Stimulated activated CD4-positive, alpha-beta T cell treated with anti-CD3 and anti-CD28 coated beads, Interleukin-12 subunit alpha, Interleukin-12 subunit beta, amount 100 ng/mL, for 24 hours (primary cell): ENCODE data around the gene NOXA1.
A peak's percentile ranks its signal among the peaks of the same experiment; 100 is the strongest.
"Not testable (repeated sequence)": the region's sequence is repeated elsewhere in the genome, so short reads cannot be mapped to it uniquely, and the experiment has no call there.

Experiments used
- DNase-seq, 2 experiments: peaks; one replicate each; pipeline ENCODE4 v3.0.0-alpha.2; 2020; ENCODE audit warnings: low read depth in 2 of 2

NOXA1 gene

DNA sequence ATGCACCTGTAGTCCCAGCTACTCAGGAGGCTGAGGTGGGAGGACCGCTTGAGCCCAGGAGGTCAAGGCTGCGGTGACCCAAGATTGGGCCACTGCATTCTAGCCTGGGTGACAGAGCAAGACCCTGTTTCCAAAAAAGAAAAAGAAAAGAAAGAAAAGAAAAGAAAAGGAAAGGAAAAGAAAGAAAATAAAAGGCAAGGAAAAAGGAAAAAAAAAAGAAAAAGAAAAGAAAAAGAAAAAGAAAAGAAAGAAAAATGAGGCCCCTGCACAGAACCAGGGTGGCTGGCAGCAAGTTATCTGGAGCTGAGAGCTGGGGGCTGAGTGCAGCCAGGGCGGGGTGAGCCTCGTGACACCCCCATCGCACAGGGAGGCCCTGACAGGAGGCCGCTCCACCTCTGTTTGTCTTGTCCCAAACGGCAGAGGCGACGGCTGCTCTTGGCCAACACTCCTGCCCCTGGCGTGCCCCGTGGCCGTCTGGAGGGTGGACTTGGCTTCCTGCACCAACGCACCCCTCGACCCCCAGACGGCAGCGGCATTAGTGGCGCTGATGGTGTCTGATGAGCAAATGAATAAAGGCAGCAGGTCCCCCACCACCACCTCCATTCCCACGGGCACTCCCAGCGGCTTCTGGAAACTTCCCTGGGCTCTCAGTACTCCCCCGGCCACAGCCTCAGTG, 17.0 kb upstream of the NOXA1 start:
- DNase-seq = no peak

DNA sequence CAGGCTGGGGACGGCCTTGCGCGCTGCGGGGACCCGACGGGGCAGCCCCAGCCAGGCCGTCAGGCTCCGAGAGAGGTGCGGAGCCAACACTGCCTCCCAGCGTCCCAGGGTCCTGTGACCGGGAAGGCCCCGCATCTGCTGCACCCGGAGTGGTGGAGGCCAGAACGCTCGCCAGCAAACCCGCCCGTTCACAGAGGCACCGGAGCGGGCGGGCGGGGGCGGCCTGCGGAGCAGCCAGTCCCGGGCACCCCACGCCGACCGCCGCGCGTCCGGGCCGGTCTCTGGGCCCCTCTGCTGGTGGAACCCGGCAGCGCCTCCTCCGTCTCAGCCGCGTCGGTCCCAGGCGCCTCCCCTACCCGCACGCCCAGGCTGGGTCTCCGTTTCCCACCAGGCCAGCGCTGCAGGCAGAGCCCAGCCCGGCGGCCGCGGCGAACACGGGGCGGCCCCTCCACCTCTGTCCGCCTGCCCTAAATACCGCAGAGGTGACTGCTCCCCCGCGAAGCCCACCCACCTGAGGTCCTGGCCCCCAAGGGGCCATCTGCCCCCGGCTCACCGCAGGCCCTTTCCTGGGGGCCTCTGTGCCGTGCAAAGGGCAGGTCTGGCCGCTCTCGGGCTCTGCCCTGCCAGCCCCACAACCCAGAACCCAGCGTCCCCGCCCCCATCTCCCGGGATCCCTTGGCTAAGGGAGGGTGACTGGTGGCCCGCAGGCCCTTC, 16.2 kb upstream of the NOXA1 start:
- peak in 1 of 2 experiments; percentile 56 for DNase-seq

DNA sequence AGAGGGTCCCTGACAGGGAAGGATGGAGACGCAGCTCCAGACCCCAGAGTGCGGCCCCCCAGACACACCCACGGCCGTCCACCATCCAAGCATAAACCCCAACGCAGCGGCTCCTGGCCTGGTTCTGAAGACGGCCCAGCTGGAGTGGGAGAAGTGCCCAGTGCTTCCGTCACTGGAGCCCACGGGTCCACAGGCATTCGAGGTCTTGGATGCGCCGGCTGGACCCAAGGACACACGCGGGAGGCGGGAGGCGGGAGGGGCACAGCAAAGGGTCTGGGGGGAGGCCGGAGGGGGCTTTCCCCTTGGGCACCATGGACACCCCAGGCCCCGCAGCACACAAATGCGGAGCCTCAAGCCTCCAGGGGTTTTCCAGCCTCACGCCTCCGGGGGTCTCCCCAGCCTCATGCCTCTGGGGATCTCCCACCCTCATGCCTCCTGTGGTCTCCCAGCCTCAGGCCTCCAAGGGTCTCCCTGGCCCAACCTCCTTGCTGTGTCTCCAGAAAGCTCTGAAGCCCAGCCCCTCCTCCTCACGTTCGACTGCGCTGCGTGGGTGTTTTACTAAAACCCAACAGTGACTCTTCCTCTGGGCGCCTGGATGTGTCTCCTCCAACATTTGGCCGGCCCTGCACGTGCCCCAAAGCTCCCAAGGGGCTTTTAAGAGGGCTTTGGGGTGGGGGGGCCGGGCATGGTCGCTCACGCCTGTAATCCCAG, 15.4 kb upstream of the NOXA1 start:
- DNase-seq = no peak

DNA sequence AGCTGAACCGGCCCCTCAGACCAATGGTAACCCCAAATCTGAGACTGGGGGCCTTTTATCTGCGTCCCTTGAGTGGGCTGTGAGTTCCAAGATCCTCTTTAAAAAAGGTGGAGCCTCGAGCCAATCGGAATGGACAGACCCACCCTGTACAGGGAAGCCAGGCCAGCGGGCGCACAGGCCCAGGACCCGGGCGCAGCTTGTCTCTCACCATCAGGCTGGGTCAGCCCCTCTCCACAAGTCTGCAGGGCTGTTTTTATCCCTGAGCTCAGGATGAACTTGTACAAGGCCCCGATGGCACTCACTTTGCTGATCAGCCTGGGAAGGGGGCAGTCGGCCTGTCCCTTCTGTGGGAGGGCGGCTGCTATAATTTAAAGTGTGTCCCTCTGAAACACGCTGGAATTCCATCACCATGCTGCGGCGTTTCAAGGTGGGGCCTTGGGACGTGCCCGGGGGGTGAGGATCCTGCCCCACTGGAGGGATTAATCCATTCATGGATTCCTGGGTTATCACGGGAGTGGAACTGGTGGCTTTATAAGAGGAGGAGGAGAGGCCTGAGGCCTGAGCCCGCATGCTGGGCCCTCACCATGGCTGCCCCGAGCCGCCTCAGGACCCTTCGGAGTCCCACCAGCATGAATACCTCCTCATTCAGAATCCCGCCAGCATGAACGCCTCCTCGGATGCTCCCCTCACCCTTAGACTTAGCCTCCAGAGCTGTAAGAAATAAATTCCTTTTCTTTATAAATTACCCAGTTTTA, 14.4 kb upstream of the NOXA1 start:
- DNase-seq = no peak

DNA sequence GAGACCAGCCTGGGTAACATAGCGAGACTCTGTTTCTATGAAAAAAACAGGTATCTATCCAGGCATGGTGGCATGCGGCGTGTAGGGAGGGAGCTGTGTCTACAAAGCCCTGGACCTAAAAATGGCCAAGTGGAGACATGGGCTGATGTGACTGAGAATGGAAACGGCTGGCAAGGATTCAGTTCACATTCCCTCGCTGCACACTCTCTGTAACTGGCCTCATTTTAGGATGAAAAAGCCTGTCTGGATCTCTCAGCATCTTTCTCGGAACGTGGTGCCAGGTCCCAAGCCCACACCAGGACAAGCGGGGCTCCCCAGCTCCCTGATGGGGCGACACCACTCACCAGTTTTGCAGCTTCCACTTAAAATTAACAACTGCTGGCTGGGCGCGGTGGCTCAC, 13.7 kb upstream of the NOXA1 start:
- DNase-seq = no peak

DNA sequence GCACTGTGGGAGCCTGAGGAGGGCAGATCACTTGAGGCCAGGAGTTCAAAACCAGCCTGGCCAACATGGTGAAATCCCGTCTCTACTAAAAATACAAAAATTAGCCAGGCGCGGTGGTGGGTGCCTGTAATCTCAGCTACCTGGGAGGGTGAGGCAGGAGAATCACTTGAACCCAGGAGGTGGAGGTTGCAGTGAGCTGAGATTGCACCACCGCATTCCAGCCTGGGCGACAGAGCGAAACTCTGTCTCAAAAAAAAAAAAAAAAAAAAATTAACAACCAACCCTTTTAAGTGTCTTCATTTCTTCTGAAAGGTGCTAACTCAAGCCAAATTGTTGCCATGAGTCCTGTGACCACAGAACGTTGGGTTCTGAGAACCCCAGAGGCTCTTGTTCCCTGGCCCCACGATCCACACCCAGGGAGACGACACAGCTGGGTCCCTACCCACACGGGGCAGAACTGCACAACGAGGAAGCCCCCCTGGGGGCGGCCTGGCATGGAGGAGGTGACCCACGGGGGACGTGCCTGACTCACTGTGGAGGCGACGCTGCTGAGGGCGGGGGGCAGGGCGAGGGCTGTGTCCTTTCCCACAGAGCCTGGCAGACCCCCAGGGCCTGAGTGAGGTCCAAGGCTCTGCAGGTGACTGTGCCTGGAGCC, 12.8 kb upstream of the NOXA1 start:
- not testable (repeated sequence) for DNase-seq

DNA sequence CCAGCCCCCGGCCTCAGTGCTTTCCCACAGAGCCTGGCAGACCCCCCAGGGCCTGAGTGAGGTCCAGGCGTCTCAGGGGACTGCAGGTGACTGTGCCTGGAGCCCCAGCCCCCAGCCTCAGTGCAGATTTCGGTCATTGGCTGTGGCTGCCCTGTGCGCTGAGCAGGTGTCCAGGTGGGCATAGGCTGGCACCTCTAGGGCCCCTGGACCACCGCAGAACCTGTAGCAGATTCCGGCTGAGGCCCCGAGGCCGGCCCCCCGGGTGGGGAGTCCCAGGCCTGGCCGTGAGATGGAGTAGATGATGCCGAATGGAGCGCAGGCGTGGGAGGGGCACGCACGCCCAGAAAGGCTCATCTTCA, 12.3 kb upstream of the NOXA1 start:
- no peak for DNase-seq

DNA sequence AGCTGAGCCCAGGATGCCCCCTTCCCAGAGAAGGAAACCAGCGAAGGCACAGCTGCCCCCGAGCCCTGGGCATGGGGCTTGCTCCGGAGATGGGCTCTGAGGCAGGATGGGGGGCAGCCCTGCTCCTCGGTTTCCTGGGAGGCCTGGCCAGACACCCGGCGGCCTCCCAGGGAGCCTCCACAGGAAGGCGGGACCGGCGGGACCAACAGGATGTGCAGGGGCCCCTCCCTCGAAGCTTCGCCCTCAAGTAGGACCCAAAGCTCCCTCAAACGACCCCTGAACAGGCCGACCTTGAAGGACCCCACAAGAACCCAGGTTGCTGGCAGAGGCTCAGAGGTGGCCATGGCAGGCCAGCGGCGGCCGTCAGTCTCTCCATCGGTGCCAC, 11.9 kb upstream of the NOXA1 start:
- no peak for DNase-seq

DNA sequence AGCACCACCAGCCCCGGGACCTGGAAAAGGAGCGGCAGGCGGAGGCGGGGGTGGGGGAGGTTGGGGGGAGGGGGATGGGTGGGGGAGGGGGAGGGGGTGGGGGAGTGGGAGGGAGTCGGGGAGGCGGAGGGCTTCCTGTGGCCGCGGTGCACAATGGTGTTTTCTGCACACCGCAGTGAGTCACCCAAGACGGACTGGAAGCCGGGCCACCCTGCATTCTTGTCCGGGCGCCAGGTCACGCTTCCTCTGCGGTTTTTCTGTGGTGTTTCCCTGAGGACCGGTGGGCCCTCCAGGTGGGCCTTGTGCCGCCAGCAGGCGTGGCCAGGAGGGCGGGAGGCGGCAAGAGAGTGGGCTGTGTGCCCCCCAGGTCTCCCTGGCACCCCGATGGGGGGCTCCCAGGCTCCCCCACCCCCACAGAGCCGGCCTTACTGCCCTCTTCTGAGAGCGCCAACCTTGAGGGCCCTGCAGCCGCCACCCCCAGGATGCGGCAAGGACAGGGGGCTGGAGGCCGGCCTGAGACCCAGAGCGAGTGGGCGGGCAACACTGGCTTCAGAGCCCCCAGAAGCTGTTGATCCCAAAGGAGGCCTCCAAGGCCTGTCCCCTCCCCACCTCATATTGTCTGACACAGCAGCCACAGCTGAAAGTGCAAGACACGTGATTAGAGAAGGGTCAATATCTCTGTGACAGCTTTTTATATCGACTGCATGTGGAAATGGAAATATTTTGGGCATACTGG, 11.4 kb upstream of the NOXA1 start:
- peak in 1 of 2 experiments; percentile 34 for DNase-seq

DNA sequence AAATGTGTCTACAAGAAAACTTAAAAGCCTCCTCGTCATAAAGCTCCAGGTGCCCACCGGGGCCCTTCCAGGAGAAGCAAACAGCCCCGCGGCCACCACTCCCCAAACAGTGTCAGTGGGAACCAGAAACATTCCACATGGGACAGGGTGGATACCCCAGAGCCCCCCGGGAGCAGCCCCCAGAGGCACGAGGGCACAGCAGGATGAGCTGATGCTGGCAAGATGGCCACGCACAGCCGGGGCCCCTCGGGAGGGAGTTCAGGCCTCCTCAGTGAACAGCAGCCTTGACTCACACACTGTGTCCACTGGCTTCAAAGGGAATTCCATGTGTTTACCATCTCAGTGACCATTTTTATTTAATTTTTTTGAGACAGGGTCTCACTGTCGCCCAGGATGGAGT, 10.8 kb upstream of the NOXA1 start:
- no peak for DNase-seq

DNA sequence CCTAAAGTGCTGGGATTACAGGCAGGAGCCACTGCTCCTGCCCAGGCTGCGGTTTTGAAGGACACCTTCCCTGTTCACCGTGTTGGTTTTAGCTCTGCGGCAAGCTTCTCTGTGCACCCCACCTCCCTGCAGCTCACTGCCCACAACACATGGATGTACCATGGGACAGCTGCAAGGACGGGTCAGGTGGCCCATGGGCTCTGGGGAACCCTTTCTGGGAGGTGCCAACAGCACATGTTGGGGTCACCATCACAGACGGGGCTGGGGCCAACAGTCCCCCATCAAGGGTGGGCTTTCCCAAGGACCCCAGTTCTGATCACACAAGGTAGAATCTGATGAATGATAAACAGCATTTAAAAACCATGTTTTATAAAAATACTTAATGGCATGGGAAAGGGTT, 7.7 kb upstream of the NOXA1 start:
- no peak for DNase-seq

DNA sequence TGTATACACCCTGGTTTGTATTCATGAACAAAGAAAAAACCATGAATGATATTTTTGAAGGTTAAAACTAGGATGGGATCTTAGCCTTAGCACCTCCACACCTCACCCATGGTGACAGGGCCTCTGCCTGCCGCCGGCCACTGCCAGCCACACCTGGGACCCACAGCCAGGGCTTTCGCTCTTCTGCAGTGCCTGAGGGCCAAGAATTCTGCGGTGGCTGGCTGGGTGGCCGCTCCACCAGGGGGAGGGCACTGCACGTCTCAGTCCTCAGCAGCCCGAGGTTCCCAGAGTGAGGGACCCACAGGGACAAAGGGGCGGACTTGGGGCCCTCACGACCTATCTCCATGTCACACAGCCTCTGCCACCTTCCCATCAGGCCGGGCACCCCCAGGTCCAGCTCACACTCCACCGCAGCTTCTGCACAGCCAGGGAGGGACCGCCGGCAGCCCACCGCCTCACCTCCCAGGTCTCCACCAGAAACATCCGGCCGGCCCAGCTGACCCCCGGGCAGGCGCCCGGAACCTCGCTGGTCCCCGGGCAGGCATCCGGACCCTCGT, 7.1 kb upstream of the NOXA1 start:
- DNase-seq = no peak

DNA sequence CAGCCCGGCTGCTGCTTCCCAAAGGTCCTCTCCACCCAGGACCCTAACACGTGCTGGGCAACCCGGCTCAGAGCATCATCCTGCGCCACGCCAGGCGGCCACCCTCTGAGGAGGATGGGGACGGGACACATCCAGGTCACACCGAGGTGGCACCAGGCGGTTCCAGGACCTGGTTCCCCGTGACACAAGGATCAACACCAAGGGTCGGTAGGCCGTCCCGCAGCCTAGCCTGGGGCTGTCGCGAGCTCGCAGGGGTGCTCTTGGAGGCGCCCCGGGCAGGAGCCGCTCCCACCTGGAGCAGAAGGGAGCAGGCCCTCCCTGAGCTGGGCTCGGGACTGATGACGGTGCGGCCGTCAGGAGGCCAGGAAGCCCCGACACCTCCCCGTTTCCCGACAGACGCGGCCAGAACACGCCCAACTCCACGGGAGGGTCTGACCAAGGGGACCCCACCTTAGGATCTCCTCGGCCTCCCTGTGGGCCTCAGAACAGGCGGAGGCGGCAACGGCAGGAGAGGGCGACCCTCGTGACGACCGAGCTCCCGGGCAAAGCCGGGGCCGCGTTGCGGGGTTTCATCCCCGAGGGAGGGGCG, 6.5 kb upstream of the NOXA1 start:
- DNase-seq = no peak

DNA sequence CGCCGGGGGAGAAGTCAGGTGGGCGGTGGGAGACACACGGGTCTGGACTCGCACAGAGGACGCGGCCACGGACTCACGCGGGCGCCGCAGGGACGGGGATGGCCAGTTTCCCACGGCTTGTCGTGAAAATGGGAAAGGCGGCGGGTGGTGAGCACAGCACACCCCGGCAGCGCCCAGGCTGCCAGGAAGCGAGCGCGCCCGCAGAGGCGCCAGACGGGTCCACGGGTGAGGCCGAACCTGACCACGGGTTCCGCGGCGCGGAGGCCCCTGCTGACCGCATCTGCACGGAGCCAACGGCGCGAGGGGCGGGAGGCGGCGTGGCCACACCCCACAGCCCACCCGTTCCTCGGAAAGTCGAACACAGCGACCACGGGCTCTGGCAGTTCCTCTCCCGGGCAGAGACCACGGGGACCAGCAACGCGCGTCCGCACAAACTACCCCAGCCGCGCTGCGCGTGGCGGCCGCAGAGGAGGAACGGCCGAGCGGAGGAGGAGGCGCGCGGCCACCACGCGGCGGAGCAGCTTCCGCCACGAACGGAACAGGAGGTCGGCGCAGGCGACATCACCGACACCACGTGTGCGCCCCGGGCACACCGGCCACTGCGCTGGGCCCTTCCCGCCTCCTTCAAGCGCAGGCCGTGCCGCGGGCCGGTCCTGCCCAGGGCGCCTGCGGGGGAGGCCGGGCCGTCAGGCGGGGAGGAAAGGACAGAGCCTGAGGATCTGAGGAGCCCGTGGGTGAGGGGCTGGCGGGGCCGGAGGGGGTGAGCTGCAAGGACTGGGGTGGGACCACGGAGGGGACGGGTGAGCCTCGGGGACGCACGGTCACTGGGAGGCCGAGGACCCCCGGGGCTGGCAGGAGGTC, 5.8 kb upstream of the NOXA1 start:
- DNase-seq = no peak

DNA sequence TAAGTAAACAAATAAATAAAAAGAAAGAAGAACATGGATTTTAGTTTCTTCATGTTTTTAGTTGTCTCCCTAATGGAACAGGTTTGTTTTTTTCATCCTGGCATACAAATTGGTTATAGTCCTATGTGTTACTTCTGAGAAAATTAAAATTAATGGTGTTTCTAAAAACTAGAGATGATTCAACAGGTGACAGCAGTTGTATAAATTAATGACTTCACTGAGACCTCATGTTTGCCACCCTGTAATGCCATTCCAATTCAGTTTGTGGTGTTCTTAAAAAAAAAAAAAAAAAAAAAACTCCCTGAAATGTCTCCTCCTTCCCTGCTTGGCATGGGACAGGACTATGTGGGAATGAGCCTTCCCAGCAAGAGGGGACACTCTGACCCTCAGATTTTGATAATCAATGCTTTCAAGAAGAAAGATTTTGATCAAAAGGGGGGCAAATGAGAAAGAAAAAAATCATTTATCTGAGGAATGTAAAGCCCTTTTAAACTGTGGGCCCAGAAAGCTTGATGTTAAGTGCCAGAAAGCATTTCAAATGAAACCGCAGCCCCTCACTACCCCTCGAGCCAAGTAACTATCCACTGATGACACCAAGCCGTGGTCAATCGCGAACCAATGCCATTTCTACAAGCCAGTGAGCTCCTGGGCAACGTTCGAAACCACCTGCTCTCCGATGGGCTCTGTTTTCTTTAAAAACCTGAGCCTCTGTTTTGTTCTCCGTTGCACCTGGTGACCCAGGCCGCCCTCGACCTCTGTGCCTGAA, 1.2 kb upstream of the NOXA1 start:
- DNase-seq = no peak

DNA sequence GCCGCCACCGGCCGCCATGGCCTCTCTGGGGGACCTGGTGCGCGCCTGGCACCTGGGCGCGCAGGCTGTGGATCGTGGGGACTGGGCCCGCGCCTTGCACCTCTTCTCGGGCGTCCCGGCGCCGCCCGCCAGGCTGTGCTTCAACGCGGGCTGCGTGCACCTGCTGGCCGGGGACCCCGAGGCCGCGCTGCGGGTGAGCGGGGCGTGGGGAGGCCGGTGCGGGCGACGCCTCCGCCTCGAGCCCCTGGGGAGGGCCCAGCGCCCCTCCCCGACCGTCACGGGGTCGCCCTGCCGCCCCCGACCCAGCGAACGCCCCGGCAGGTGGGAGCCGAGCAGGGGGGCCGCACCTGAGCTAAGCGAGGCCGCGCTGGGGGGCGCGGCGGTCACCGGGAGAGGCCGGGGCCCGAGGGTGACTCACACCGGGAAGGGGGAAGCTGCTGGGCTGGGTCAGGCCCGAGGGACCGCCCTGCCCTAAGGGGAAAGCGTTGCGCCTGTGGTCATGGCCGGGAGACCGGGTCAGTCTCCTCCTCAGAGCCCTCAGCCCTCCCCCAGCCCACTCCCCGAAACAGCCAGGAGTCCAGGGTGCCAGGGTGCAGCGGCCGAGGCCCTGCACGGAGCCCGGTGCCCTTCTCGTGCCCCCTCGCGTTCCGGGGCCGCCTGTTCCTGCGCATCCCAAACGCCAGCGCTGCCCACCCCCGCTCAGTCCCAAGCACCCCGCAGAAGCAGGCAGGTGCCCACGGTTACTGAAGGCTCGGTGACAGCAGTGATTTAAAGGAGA, 510 bp downstream of the NOXA1 start:
- DNase-seq = no peak

DNA sequence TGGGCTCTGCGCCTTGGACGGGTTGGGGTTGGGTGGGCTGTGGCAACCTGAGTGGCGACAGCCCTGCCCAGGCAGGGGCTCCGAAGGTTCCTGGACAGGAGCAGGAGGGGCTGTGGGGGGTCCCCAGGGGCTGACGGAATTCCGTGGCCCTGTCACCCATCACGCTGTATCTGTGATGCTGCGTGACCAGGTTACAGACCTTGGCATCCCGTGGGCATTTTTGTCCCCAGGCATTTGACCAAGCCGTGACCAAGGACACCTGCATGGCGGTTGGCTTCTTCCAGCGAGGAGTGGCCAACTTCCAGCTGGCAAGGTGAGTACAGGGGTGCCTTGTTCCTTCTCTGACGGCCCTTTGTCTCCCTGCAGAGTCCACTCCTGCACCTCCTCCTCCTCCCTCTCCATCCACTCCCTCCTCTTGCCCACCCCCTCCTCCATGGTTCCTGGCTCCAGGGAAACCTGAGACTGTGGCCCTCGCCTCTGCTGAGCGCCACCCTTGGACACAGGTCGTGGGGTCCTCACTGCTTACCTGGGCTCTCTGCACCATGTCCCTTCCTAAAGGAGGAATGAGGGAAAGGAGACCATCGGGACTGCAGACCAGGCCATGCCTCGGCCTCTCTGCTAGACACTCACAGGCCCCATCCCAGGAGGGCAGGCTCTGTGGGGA, 3.0 kb downstream of the NOXA1 start:
- no peak for DNase-seq
